Measurements from ENCODE around the gene TAOK3. TPM values are rescaled to one million over a fixed set of nuclear protein-coding genes. Genes with fewer than 3 reads are reported as not detected.

The TAOK3 gene
- total and polyA plus RNA-seq, 2 of the 8 experiments (the other 6 are each of a cell fraction or from before 2014, with no cell fraction given), result 5.2 to 9.3 TPM

DNA sequence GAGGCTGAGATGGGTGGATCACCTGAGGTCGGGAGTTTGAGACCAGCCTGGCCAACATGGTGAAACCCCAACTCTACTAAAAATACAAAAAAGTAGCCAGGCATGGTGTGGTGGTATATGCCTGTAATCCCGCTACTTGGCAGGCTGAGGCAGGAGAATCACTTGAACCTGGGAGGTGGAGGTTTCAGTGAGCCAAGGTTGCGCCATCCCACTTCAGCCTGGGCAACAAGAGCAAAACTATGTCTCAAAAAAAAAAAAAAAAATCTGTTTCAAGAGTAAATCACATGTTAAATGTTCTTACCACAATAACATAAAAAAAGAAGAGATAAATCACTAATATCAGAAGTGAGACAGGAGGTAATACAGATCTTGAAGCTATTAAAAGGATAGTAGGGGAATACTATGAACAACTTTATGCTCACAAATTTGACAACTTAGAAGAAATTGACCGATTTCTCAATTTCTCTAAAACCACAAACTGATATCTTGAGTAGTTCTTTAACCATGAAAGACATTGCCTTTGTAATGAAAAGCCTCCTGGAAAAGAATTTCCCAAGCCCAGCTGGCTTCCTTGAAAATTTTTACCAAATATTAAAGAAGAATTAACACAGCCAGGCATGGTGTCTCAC lies 37.7 kb downstream of the TAOK3 start (continued):
- TF ChIP-seq, protein P1, sequence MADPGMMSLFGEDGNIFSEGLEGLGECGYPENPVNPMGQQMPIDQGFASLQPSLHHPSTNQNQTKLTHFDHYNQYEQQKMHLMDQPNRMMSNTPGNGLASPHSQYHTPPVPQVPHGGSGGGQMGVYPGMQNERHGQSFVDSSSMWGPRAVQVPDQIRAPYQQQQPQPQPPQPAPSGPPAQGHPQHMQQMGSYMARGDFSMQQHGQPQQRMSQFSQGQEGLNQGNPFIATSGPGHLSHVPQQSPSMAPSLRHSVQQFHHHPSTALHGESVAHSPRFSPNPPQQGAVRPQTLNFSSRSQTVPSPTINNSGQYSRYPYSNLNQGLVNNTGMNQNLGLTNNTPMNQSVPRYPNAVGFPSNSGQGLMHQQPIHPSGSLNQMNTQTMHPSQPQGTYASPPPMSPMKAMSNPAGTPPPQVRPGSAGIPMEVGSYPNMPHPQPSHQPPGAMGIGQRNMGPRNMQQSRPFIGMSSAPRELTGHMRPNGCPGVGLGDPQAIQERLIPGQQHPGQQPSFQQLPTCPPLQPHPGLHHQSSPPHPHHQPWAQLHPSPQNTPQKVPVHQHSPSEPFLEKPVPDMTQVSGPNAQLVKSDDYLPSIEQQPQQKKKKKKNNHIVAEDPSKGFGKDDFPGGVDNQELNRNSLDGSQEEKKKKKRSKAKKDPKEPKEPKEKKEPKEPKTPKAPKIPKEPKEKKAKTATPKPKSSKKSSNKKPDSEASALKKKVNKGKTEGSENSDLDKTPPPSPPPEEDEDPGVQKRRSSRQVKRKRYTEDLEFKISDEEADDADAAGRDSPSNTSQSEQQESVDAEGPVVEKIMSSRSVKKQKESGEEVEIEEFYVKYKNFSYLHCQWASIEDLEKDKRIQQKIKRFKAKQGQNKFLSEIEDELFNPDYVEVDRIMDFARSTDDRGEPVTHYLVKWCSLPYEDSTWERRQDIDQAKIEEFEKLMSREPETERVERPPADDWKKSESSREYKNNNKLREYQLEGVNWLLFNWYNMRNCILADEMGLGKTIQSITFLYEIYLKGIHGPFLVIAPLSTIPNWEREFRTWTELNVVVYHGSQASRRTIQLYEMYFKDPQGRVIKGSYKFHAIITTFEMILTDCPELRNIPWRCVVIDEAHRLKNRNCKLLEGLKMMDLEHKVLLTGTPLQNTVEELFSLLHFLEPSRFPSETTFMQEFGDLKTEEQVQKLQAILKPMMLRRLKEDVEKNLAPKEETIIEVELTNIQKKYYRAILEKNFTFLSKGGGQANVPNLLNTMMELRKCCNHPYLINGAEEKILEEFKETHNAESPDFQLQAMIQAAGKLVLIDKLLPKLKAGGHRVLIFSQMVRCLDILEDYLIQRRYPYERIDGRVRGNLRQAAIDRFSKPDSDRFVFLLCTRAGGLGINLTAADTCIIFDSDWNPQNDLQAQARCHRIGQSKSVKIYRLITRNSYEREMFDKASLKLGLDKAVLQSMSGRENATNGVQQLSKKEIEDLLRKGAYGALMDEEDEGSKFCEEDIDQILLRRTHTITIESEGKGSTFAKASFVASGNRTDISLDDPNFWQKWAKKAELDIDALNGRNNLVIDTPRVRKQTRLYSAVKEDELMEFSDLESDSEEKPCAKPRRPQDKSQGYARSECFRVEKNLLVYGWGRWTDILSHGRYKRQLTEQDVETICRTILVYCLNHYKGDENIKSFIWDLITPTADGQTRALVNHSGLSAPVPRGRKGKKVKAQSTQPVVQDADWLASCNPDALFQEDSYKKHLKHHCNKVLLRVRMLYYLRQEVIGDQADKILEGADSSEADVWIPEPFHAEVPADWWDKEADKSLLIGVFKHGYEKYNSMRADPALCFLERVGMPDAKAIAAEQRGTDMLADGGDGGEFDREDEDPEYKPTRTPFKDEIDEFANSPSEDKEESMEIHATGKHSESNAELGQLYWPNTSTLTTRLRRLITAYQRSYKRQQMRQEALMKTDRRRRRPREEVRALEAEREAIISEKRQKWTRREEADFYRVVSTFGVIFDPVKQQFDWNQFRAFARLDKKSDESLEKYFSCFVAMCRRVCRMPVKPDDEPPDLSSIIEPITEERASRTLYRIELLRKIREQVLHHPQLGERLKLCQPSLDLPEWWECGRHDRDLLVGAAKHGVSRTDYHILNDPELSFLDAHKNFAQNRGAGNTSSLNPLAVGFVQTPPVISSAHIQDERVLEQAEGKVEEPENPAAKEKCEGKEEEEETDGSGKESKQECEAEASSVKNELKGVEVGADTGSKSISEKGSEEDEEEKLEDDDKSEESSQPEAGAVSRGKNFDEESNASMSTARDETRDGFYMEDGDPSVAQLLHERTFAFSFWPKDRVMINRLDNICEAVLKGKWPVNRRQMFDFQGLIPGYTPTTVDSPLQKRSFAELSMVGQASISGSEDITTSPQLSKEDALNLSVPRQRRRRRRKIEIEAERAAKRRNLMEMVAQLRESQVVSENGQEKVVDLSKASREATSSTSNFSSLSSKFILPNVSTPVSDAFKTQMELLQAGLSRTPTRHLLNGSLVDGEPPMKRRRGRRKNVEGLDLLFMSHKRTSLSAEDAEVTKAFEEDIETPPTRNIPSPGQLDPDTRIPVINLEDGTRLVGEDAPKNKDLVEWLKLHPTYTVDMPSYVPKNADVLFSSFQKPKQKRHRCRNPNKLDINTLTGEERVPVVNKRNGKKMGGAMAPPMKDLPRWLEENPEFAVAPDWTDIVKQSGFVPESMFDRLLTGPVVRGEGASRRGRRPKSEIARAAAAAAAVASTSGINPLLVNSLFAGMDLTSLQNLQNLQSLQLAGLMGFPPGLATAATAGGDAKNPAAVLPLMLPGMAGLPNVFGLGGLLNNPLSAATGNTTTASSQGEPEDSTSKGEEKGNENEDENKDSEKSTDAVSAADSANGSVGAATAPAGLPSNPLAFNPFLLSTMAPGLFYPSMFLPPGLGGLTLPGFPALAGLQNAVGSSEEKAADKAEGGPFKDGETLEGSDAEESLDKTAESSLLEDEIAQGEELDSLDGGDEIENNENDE (IDR thresholded peaks at IDR 0.05; ENCODE audit: insufficient replicate concordance, low read length), result no peak
- TF ChIP-seq, protein P2, sequence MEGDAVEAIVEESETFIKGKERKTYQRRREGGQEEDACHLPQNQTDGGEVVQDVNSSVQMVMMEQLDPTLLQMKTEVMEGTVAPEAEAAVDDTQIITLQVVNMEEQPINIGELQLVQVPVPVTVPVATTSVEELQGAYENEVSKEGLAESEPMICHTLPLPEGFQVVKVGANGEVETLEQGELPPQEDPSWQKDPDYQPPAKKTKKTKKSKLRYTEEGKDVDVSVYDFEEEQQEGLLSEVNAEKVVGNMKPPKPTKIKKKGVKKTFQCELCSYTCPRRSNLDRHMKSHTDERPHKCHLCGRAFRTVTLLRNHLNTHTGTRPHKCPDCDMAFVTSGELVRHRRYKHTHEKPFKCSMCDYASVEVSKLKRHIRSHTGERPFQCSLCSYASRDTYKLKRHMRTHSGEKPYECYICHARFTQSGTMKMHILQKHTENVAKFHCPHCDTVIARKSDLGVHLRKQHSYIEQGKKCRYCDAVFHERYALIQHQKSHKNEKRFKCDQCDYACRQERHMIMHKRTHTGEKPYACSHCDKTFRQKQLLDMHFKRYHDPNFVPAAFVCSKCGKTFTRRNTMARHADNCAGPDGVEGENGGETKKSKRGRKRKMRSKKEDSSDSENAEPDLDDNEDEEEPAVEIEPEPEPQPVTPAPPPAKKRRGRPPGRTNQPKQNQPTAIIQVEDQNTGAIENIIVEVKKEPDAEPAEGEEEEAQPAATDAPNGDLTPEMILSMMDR (IDR thresholded peaks at IDR 0.05; ENCODE audit: control extremely low read depth in 1 of 3, insufficient read depth in 1 of 3, low read depth in 1 of 3, low read length in 3 of 3), result no peak
- TF ChIP-seq CBX8 (IDR thresholded peaks at IDR 0.05; ENCODE audit: borderline replicate concordance, low read depth, low read length) (no peak), GABPA (IDR thresholded peaks at IDR 0.05; ENCODE audit: borderline replicate concordance, insufficient read depth, low read length) (no peak), E2F6 (IDR thresholded peaks at IDR 0.05) (no peak), SIN3A (conservative IDR thresholded peaks at IDR 0.05 in 1 of 2, IDR thresholded peaks at IDR 0.05 in 1 of 2; ENCODE audit: low read depth in 1 of 2, low read length in 2 of 2) (no peak)
